K562 (cell line): ENCODE results near the gene DUS4L. TPM values are rescaled to one million over a fixed set of nuclear protein-coding genes. Genes with fewer than 3 reads are reported as not detected.

Experiments
- AFF1 ChIP-seq, 2 experiments: fragments of 450-650 bp; IDR thresholded peaks; 2 replicates each; pipeline ENCODE4 v1.6.1; 2018; ENCODE audit warnings: mild to moderate bottlenecking in 2 of 2, low read depth in 1 of 2; ENCODE audit not compliant: partially characterized antibody in 2 of 2
- BRD4 ChIP-seq: fragments of 200-600 bp; sonication (generic); IDR thresholded peaks from 2 replicates; pipeline ENCODE4 v1.6.1; 2017; ENCODE audit warnings: inconsistent platforms
- FOXM1 ChIP-seq, 2 experiments: fragments of 450-650 bp in 1 of 2; sonication (generic) in 1 of 2; formaldehyde crosslinking in 1 of 2; IDR thresholded peaks; 2 replicates each; pipeline versions ENCODE4 v1.6.1 to v1.9.0; 2017 to 2022; ENCODE audit warnings: low read depth in 2 of 2, mild to moderate bottlenecking in 2 of 2, missing genetic modification reagents in 1 of 2, moderate library complexity in 1 of 2
- NFRKB ChIP-seq: fragments of 450-650 bp; IDR thresholded peaks from 2 replicates; pipeline ENCODE4 v1.6.1; 2016; ENCODE audit warnings: low read depth
- NKRF ChIP-seq: fragments of 450-650 bp; IDR thresholded peaks from 2 replicates; pipeline ENCODE4 v1.6.1; 2016; ENCODE audit warnings: borderline replicate concordance
- SMARCA4 ChIP-seq: fragments of 450-650 bp; IDR thresholded peaks from 2 replicates; pipeline ENCODE4 v1.6.1; 2016
- TAF9B ChIP-seq: fragments of 450-650 bp; IDR thresholded peaks from 2 replicates; pipeline ENCODE4 v1.6.1; 2018; ENCODE audit warnings: mild to moderate bottlenecking; ENCODE audit not compliant: partially characterized antibody
- polyA plus RNA-seq, 8 experiments: library from polyadenylated mRNA; depleted of rRNA in 4 of 8; stranded (reverse) in 5 of 8; unstranded in 3 of 8; fragments of >200 nt; fragmentation: Nextera tagmentation in 2 of 8; fragmentation: Illumina TruSeq in 1 of 8; extraction: Ambion mirVana in 2 of 8; extraction: Trizol in 1 of 8; gene quantifications; 2 replicates each; pipeline versions ENCODE4 v1.2.1 to v1.2.3, GENCODE V29; 2011 to 2014; ENCODE audit warnings: inconsistent platforms in 1 of 8, missing spikeins in 1 of 8
- total RNA-seq, 7 experiments: library from RNA; depleted of rRNA in 6 of 7; stranded (reverse); fragments of >200 nt in 6 of 7; fragmentation: Illumina TruSeq in 2 of 7; extraction: Trizol in 2 of 7; gene quantifications; 2 replicates each; pipeline versions ENCODE4 v1.2.1 to v1.2.3, GENCODE V29; 2011 to 2021; ENCODE audit warnings: low replicate concordance in 1 of 7

Gene DUS4L
- total and polyA plus RNA-seq, 9 of the 15 experiments (the other 6 are each of a cell fraction or from before 2014, with no cell fraction given) = 12.2 to 33.6 (median 28.6) TPM

GRCh38 chr7:107580716-107581383 lies 17.1 kb downstream of the DUS4L start (continued):
- no peak for TF ChIP-seq NKRF
- 0 out of 2 replicates have a peak, but pooled peaks have one; percentile 5 for TF ChIP-seq NFRKB
- TF ChIP-seq FOXM1 (IDR thresholded peaks at IDR 0.05; ENCODE audit: low read depth) = 0 out of 2 replicates have a peak, but pooled peaks have one; percentile 24
- no peak for TF ChIP-seq FOXM1 (CRISPR knock-in tag; IDR thresholded peaks at IDR 0.05; ENCODE audit: low read depth)
- TF ChIP-seq BRD4 = no peak
- peak; percentile 41 to 69 for TF ChIP-seq AFF1 (IDR thresholded peaks at IDR 0.05; ENCODE audit: low read depth in 1 of 2, partially characterized antibody in 2 of 2)
- peak; percentile 29 for TF ChIP-seq TAF9B
- TF ChIP-seq SMARCA4 = peak; percentile 71
